GM23248 (cell line): Measurements from ENCODE around the gene ZSCAN30. TPM values are rescaled to one million over a fixed set of nuclear protein-coding genes. Genes with fewer than 3 reads are reported as not detected.

Source experiments
- DNase-seq: peaks from one replicate; pipeline ENCODE4 v3.0.0-alpha.2; 2015
- H2AFZ ChIP-seq: fragments of 200-600 bp; sonication (generic); 2 replicates; pipeline ENCODE4 v1.6.1; 2016; ENCODE audit warnings: antibody characterized with exemption
- H3F3A ChIP-seq: fragments of 200-600 bp; sonication (generic); 2 replicates; pipeline ENCODE4 v1.6.1; 2016; ENCODE audit warnings: mild to moderate bottlenecking, antibody characterized with exemption, mixed run types; ENCODE audit not compliant: insufficient read depth
- H3K27ac ChIP-seq: fragments of 200-600 bp; sonication (generic); 2 replicates; pipeline ENCODE4 v1.5.1; 2016; ENCODE audit warnings: mild to moderate bottlenecking
- H3K27me3 ChIP-seq: fragments of 200-600 bp; sonication (generic); replicated peaks from 2 replicates; pipeline ENCODE4 v1.6.1; 2016; ENCODE audit warnings: mild to moderate bottlenecking; ENCODE audit not compliant: insufficient read depth
- H3K36me3 ChIP-seq: fragments of 200-600 bp; sonication (generic); 2 replicates; pipeline ENCODE4 v1.6.1; 2016; ENCODE audit warnings: low read depth, mild to moderate bottlenecking
- H3K4me1 ChIP-seq: fragments of 200-600 bp; sonication (generic); 2 replicates; pipeline ENCODE4 v1.6.1; 2016; ENCODE audit warnings: mild to moderate bottlenecking; ENCODE audit not compliant: insufficient read depth
- H3K4me2 ChIP-seq: fragments of 200-600 bp; sonication (generic); one replicate; pipeline ENCODE4 v1.6.1; 2016; ENCODE audit warnings: mild to moderate bottlenecking; ENCODE audit not compliant: unreplicated experiment
- H3K4me3 ChIP-seq: fragments of 200-600 bp; sonication (generic); 2 replicates; pipeline ENCODE4 v1.5.1; 2016; ENCODE audit warnings: mild to moderate bottlenecking
- H3K79me2 ChIP-seq: fragments of 200-600 bp; sonication (generic); 2 replicates; pipeline ENCODE4 v1.6.1; 2016; ENCODE audit warnings: mild to moderate bottlenecking; ENCODE audit not compliant: insufficient read depth
- H3K9ac ChIP-seq: fragments of 200-600 bp; sonication (generic); 2 replicates; pipeline ENCODE4 v1.6.1; 2016; ENCODE audit warnings: mild to moderate bottlenecking
- H3K9me2 ChIP-seq: fragments of 200-600 bp; sonication (generic); 2 replicates; pipeline ENCODE4 v1.6.1; 2016; ENCODE audit warnings: mixed run types, mild to moderate bottlenecking, moderate library complexity; ENCODE audit not compliant: insufficient read depth
- H3K9me3 ChIP-seq: fragments of 200-600 bp; sonication (generic); one replicate; pipeline ENCODE4 v1.6.1; 2017; ENCODE audit warnings: low read depth
- H4K20me1 ChIP-seq: fragments of 200-600 bp; sonication (generic); 2 replicates; pipeline ENCODE4 v1.6.0; 2016; ENCODE audit not compliant: insufficient read depth
- EZH2 ChIP-seq: fragments of 200-600 bp; sonication (generic); IDR thresholded peaks from 2 replicates; pipeline ENCODE4 v1.6.1; 2018; ENCODE audit warnings: antibody characterized with exemption, mild to moderate bottlenecking; ENCODE audit not compliant: insufficient read depth, poor library complexity, severe bottlenecking
- EZH2phosphoT487 ChIP-seq: fragments of 200-600 bp; sonication (generic); IDR thresholded peaks from 2 replicates; pipeline ENCODE4 v1.6.1; 2018; ENCODE audit warnings: antibody characterized with exemption, moderate library complexity, mild to moderate bottlenecking, low read depth; ENCODE audit not compliant: insufficient read depth
- WGBS, 2 experiments: methylation state at CpG; one replicate each; pipeline ENCODE4 v1.1.6; 2015 to 2017; ENCODE audit warnings: low lambda C conversion rate in 2 of 2, low coverage in 1 of 2; ENCODE audit errors: missing lambda C conversion rate in 2 of 2; 5-methylcytosine and 5-hydroxymethylcytosine counted together
- in situ Hi-C: fragments of 300-500 bp; cut with MboI; formaldehyde crosslinking; loops from 2 replicates; pipeline ENCODE4 v1.15.0; 2020
- polyA plus RNA-seq: library from polyadenylated mRNA; unstranded; fragments of >200 nt; fragmentation: Nextera tagmentation; extraction: Ambion mirVana; gene quantifications from 2 replicates; pipeline ENCODE4 v1.2.1, GENCODE V29; 2016
- total RNA-seq: library from RNA; depleted of rRNA; stranded (reverse); fragments of >200 nt; shearing (Covaris generic); gene quantifications from 2 replicates; pipeline ENCODE4 v1.2.3, GENCODE V29; 2014

ZSCAN30 gene
- total and polyA plus RNA-seq, 2 experiments from 2014 or later: 13.7 to 21.3 TPM

GRCh38 chr18:35334212-35334611, 44.2 kb upstream of the ZSCAN30 start:
- TF ChIP-seq EZH2phosphoT487 (no peak), EZH2 (no peak)
- H3K27ac ChIP-seq: peak overlapping the region; percentile 11; the same call in 1 of the 2 replicates
- peaks cover 43% of the 10 kb centered on the region for H3K79me2 ChIP-seq
- no peak overlapping the region for H2AFZ ChIP-seq
- peaks cover 46% of the 10 kb centered on the region for H3F3A ChIP-seq
- no peak overlapping the region for H3K4me2 ChIP-seq
- no peaks in the 10 kb centered on the region for H4K20me1 ChIP-seq
- H3K9me3 ChIP-seq: no peaks in the 10 kb centered on the region
- no peak for DNase-seq
- in situ Hi-C loops: no loop called here
- no peaks in the 10 kb centered on the region for H3K27me3 ChIP-seq
- 95 to 100% methylated on average over 1 of the region's 1 CpG for whole genome bisulfite sequencing, 2 experiments
- no peaks in the 10 kb centered on the region for H3K4me1 ChIP-seq
- H3K4me3 ChIP-seq: no peak overlapping the region
- H3K9me2 ChIP-seq: no peaks in the 10 kb centered on the region
- no peak overlapping the region for H3K9ac ChIP-seq
- peaks cover 68% of the 10 kb centered on the region for H3K36me3 ChIP-seq

- H3K36me3 ChIP-seq: peaks cover 45% of the 10 kb centered on the region
- peaks cover 16% of the 10 kb centered on the region; the same call in 1 of the 2 replicates for H3K79me2 ChIP-seq
- H2AFZ ChIP-seq: no peak overlapping the region
- H3K9me2 ChIP-seq: no peaks in the 10 kb centered on the region
- DNase-seq: no peak
- H3F3A ChIP-seq: peaks cover 39% of the 10 kb centered on the region
- H4K20me1 ChIP-seq: no peaks in the 10 kb centered on the region
- H3K9me3 ChIP-seq: no peaks in the 10 kb centered on the region
- in situ Hi-C loops: no loop called here
- H3K27ac ChIP-seq: no peak overlapping the region
- no peak overlapping the region for H3K4me2 ChIP-seq
- WGBS, 2 experiments: 57 to 64% methylated on average over 4 of the region's 4 CpGs
- TF ChIP-seq EZH2phosphoT487: no peak
- no peak for TF ChIP-seq EZH2
- no peaks in the 10 kb centered on the region for H3K27me3 ChIP-seq
- no peak overlapping the region for H3K4me3 ChIP-seq
- no peak overlapping the region for H3K9ac ChIP-seq
- no peaks in the 10 kb centered on the region for H3K4me1 ChIP-seq
Measured at GRCh38 chr18:35331367-35332087, 41.5 kb upstream of the ZSCAN30 start.

GRCh38 chr18:35328868-35329267, 38.8 kb upstream of the ZSCAN30 start:
- no peak overlapping the region for H3K27ac ChIP-seq
- H3K36me3 ChIP-seq: peaks cover 29% of the 10 kb centered on the region
- no peak for DNase-seq
- H3K9me3 ChIP-seq: no peaks in the 10 kb centered on the region
- H3K27me3 ChIP-seq: no peaks in the 10 kb centered on the region
- H3K9me2 ChIP-seq: no peaks in the 10 kb centered on the region
- H2AFZ ChIP-seq: no peak overlapping the region
- in situ Hi-C loops: no loop called here
- H3K4me3 ChIP-seq: no peak overlapping the region
- peaks cover 28% of the 10 kb centered on the region for H3F3A ChIP-seq
- H3K9ac ChIP-seq: no peak overlapping the region
- TF ChIP-seq EZH2phosphoT487: no peak
- no peak for TF ChIP-seq EZH2
- peaks cover 3% of the 10 kb centered on the region; the same call in 1 of the 2 replicates for H3K79me2 ChIP-seq
- H3K4me1 ChIP-seq: peaks cover 7% of the 10 kb centered on the region; the same call in 1 of the 2 replicates
- no peak overlapping the region for H3K4me2 ChIP-seq
- H4K20me1 ChIP-seq: no peaks in the 10 kb centered on the region

- H3K27me3 ChIP-seq: no peaks in the 10 kb centered on the region
- H3K9me3 ChIP-seq: no peaks in the 10 kb centered on the region
- no peak for DNase-seq
- H4K20me1 ChIP-seq: no peaks in the 10 kb centered on the region
- H3K9me2 ChIP-seq: no peaks in the 10 kb centered on the region
- no peak overlapping the region for H3K4me2 ChIP-seq
- TF ChIP-seq EZH2 (no peak), EZH2phosphoT487 (no peak)
- no peak overlapping the region for H3K4me3 ChIP-seq
- in situ Hi-C loops: no loop called here
- H3K36me3 ChIP-seq: peaks cover 8% of the 10 kb centered on the region
- peaks cover 12% of the 10 kb centered on the region for H3F3A ChIP-seq
- H3K9ac ChIP-seq: no peak overlapping the region
- peaks cover 11% of the 10 kb centered on the region; the same call in 1 of the 2 replicates for H3K4me1 ChIP-seq
- H3K27ac ChIP-seq: no peak overlapping the region
- no peak overlapping the region for H2AFZ ChIP-seq
- WGBS, 2 experiments: 58 to 61% methylated on average over 3 of the region's 3 CpGs
- no peaks in the 10 kb centered on the region for H3K79me2 ChIP-seq
Measured at GRCh38 chr18:35326695-35327387, 36.8 kb upstream of the ZSCAN30 start.
